NCI-H2196 treated with DMSO at 0.1 percent for 48 hours (cell line): ENCODE measurements around the gene PAIP2.
"Not testable (repeated sequence)": the region's sequence is repeated elsewhere in the genome, so short reads cannot be mapped to it uniquely, and the experiment has no call there.

Source experiments
- DNase-seq: peaks from one replicate; lab custom pipeline; 2025; ENCODE audit not compliant: unreplicated experiment; lab: John Stamatoyannopoulos, UW

PAIP2 gene

DNA sequence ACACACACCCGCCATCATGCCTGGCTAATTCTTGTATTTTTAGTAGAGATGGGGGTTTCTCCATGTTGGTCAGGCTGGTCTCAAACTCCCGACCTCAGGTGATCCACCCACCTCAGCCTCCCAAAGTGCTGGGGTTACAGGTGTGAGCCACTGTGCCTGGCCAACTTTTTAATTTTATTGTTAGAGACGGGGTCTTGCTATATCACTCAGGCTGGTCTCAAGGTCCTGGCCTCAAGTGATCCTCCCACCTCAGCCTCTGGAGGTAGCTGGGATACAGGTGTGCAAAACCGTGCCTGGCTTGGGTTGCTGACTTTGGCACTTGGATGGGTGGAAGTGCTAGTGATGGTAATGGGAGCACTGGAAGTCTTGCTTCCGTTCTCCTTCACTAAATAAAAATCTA lies 67.5 kb downstream of the PAIP2 start:
- DNase-seq, result not testable (repeated sequence)

DNA sequence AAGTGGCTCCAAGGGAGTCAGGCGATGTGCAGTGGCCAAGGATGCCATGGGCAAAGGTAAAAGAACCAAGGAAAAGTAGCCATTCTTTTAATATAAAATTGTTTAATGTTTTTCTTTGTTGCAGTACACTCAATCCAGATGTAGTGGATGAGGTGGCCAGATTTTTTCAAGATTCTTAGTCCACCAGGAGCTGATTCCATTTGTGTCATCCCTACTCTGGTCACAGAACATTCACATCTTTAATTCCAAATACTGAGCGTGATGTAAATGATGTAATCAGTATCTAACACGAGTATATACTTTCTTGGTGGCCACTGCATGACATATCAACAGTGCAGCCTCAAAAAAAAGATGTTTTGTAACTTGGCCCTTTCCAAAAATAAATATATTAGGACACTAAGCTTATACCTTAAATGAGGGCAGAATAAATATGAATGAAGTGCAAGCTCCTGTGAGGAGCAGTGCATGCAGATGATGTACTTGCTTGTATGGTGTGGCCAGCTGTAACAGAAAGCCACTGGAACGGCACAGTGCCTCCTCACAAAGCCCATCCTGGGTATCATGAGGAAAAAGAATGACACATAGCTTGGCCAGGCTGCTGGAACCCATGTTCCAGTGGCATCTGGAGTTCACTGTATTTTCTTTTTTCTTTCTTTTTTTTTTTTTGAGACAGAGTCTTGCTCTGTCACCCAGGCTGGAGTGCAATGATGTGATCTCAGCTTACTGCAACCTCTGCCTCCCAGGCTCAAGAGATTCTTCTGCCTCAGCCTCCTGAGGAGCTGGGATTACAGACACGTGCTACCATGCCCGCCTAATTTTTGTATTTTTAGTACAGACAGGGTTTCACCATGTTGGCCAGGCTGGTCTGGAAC lies 68.7 kb downstream of the PAIP2 start:
- DNase-seq, result no peak

DNA sequence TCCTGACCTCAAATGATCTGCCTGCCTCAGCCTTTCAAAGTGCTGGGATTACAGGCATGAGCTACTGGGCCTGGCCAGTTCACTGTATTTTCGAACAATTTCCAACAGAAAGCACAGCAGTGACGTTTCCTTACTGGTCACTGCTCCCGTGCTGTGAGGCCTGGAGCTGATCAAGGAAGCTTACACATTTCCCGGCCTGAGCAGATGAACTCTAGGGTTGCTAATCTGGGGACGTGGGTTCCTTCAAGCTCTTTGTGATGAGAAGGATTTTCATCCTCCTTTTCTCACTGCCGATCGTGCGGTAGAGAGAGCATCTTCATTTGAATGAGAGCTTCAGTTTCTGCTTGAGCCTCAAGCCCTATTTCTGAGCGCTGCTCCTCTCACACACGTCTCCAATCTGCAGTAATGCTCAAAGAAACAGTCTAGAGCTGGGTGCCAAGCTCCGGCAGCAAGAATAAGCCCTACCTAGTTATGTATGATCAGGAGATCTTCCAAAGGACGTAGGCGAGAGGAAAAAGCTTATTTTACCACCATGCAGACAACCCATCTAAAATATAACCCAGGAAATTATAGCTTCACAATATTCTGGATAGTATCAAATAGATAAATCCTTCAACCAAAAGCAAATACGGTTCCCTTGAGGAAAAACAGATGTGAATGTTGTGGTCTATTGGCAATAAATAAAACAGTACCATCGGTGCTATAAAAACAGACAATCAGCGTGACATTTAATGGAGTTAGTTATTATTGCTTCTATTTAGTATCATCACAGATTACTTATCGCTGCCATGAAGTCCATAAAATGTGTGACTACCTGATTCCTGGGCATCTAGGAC lies 69.6 kb downstream of the PAIP2 start:
- no peak for DNase-seq

DNA sequence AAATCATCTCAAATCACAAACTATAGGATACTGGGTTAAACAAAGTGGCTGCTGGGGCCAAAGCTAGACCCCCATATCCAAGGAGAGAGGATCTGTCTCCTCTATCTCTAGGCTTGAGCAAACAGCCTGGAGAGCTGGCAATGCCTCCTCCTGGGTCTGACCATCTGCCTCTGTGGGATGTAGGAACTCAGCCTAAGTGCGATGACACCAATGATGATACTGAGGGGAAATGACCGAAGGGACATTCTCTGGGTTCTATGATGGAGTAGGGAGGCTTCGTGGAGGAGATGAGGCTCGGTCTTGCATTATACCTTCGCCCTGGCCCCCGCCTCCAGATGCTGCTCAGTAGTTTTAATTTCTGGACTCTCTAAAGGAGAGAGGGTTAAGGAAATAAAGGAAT lies 71.5 kb downstream of the PAIP2 start:
- DNase-seq, result no peak

DNA sequence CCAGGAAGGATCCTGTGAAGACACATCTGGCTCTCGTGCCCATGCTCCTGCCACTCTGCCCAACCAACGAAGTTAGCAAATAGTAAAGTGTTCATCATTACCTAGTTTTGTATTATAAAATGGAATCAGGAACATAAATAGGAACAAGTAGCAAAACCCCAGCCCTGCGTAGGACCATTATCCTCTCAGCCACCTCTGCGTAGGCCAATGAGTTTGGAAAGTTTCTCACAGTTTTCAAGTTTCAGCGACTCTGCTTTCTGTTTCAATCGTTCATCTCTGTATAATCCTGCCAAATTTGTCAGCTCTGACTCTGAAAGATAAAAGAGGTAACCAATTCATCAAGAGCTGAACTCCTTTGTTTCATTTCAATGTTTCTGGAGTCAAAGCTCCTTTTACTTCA lies 72.3 kb downstream of the PAIP2 start:
- DNase-seq, result no peak

DNA sequence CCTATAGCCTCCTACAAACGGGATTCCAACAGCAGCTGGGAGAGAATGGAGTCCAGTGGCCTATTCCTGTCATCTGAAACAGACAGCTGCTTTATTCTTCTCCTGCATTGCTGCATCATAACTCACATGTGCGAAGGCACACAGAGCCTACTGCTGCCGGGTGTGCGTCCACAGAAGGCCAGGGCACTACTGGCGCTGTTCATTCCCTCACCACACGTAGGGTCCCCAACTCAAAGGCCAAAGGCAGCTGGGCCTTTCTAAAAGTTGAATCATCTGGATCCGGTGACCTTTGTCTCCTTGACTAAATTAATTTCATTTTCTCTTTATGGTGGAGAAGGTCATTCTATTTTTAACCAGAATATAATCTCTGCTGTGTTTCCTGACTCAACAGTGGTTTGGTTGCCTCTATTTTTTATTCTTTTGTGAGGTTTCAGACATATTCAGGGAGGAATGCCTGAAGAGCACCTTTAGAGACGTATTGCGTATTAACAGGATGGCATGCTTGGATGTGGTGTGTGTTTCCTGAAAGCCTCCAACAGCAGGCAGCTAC lies 73.0 kb downstream of the PAIP2 start:
- no peak for DNase-seq

DNA sequence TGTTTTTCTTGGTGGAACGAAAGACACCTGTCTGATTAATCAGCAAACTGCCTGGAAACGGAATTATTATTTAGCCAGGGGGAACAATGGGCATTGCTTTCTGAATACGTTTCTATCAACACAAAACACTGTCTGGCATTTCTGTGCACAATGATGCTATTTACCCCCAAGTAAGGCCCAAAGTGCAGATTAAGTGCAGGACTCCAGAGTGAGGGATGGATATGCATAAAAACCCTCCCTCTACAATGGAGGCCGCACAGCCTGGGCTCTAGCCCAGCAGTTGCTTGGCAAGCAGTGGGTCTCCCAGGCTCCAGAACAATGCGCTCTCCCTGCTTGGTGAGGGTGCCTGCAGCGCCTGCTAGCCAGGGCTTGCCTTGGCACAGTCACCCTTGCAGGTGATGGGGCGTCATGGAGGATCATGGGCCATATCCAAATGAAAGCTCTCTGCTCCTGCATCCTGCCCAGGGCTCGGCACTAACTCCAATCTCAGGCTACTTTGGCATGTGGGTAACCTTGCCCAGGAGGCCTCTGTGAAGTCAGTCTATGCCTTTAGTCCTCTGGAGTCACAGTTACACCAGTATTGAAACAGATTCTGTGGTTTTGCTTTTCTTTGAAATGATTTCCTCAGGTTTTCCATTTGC lies 73.7 kb downstream of the PAIP2 start:
- DNase-seq, result no peak

DNA sequence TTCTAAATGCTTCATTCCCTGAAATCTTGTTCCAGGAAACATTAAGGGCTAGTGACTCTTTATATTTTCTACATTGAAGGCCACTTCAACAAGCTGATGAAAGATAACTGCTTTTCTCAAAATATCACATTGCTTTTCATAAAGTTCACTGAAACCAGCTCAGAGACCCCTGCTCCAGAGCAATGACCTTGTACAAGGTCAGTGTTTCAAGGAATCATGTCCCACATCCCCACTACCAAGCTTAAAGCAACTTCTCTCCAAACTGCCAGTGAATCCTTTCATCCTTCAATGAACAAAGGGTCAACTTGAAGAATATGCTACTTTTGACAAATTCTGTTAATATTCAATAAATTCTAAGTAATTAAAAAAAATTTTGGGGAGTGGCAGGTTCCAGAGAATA lies 74.2 kb downstream of the PAIP2 start:
- DNase-seq, result no peak

DNA sequence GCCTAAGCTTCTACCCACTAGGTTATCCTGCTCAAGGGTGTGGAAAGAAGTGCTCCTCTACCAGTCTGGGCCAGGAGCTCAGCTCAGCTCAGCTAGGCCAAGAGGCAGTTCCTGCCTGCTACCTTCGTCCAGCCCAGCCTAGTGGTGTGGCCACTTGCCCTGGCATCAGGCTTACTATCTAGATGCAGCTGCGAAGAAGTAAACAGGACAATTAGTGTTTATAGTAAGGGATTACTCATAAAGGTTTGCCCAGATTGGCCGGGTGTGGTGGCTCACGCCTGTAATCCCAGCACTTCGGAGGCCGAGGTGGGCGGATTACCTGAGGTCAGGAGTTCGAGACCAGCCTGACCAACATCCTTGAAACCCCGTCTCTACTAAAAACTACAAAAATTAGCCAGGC lies 75.0 kb downstream of the PAIP2 start:
- no peak for DNase-seq

DNA sequence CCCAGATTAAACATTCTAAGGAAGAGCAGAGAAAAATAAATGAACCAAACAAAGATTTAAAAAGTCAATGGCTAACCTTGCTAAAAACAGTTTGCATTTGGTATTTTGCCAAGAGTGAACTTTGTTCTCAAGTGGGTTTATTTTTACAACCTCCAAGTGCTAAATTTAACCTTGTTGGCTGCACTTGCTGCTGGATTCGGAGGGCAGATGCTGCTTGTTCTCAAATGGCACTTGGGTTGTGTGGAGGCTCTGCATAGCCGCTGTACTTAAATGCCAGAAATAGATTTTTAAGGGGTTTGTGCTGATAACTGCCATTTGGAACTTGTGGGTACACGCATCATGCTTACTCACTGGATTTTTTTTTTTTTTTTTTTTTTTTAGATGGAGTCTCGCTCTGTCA lies 75.6 kb downstream of the PAIP2 start:
- no peak for DNase-seq

DNA sequence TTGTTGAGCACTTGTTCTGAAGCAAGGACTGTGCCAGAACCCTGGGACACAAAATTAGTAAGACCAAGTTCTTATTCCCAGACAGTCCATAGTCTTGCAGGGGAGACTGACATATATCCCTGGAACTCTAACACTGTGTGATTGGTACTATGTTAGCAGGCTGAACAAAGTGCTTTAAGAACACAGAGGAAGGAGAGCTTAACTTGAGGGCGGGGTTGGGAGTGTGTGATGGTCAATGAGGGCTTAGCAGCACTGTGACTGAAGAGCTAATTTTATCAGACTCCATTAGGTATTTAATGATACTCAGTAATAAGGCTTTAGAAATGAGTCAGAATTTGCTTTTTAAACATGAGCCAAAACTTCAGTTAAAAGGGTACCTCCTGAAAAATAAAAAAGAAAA lies 77.1 kb downstream of the PAIP2 start:
- DNase-seq, result no peak
